Activated CD8-positive, alpha-beta T cell treated with anti-CD3 and anti-CD28 coated beads for 36 hours (primary cell): ENCODE data around the gene RPL22L1. TPM values are rescaled to one million over a fixed set of nuclear protein-coding genes. Genes with fewer than 3 reads are reported as not detected.

Experiments
- ATAC-seq: fragments of 200-7000 bp; cut with Tn5 transposase; one replicate; pipeline ENCODE4 v1.10.0; 2021; ENCODE audit warnings: mild to moderate bottlenecking, moderate library complexity
- CTCF ChIA-PET: fragments of 350-600 bp; sonication (Branson Sonifier 250); formaldehyde crosslinking; loops from one replicate; lab custom pipeline; 2021; ENCODE audit warnings: antibody characterized with exemption; lab: Charles Lee
- POLR2A ChIA-PET: fragments of 350-600 bp; sonication (Branson Sonifier 250); formaldehyde crosslinking; loops from one replicate; lab custom pipeline; 2021; ENCODE audit warnings: antibody characterized with exemption; lab: Charles Lee
- DNase-seq: peaks from one replicate; pipeline ENCODE4 v3.0.0-alpha.2; 2020
- H3K27ac Mint-ChIP-seq: one replicate; pipeline ENCODE4 v1.8.0; 2021; ENCODE audit warnings: mild to moderate bottlenecking, mixed read lengths
- H3K27me3 Mint-ChIP-seq: one replicate; pipeline ENCODE4 v1.8.0; 2021; ENCODE audit warnings: mixed read lengths
- H3K36me3 Mint-ChIP-seq: one replicate; pipeline ENCODE4 v1.8.0; 2021; ENCODE audit warnings: low read depth, mixed read lengths
- H3K4me1 Mint-ChIP-seq: one replicate; pipeline ENCODE4 v1.8.0; 2021; ENCODE audit warnings: low read depth, mixed read lengths
- H3K4me3 Mint-ChIP-seq: one replicate; pipeline ENCODE4 v1.8.0; 2021; ENCODE audit warnings: mild to moderate bottlenecking, moderate library complexity, mixed read lengths
- H3K9me3 Mint-ChIP-seq: one replicate; pipeline ENCODE4 v1.8.0; 2021; ENCODE audit warnings: mixed read lengths
- CTCF ChIP-seq: fragments of 200-600 bp; IDR thresholded peaks from one replicate; pipeline ENCODE4 v1.8.0; 2022; ENCODE audit warnings: antibody characterized with exemption, mild to moderate bottlenecking
- intact Hi-C: fragments of 100-400 bp; cut with micrococcal nuclease; formaldehyde crosslinking; loops from one replicate; pipeline ENCODE4 v1.10.0; 2022
- total RNA-seq, 2 experiments: library from RNA; stranded (reverse); gene quantifications; one replicate each; pipeline ENCODE4 v1.2.3, GENCODE V29; 2021

The RPL22L1 gene
- total RNA-seq, 2 experiments from 2014 or later = 421 to 453 TPM

DNA sequence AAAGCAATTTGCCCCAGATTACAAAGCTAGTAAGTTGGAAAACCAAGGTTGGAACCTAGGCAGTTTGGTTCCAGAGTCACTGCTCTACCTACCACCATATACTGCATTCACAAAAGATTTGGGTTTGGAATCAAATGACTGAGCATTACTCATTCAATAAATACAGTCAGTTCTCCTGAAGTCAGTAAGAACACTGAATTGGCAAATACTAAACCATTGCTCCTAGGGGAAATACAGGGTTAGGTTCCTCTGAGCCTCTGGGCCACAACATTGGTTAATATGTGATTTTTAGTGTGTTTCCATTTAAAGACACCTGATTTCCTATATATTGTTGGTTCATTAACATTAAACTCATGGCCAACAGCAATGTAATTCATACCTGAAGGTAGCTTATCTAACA lies 40.5 kb upstream of the RPL22L1 start:
- H3K27me3 Mint-ChIP-seq = no peaks in the 10 kb centered on the region
- H3K4me3 Mint-ChIP-seq = no peak overlapping the region
- no peak for ATAC-seq
- DNase-seq = no peak
- H3K27ac Mint-ChIP-seq = no peak overlapping the region
- ChIA-PET POLR2A (interaction anchor here (1.0 kb wide), 1 partner anchor 41 kb away, joined by 3 read pairs; no protein-coding TSS in a partner anchor), CTCF (no interaction called here)
- H3K36me3 Mint-ChIP-seq = peaks cover 3% of the 10 kb centered on the region
- intact Hi-C loops = no loop called here
- no peak for TF ChIP-seq CTCF
- H3K9me3 Mint-ChIP-seq = peaks cover 8% of the 10 kb centered on the region
- H3K4me1 Mint-ChIP-seq = peaks cover 23% of the 10 kb centered on the region

DNA sequence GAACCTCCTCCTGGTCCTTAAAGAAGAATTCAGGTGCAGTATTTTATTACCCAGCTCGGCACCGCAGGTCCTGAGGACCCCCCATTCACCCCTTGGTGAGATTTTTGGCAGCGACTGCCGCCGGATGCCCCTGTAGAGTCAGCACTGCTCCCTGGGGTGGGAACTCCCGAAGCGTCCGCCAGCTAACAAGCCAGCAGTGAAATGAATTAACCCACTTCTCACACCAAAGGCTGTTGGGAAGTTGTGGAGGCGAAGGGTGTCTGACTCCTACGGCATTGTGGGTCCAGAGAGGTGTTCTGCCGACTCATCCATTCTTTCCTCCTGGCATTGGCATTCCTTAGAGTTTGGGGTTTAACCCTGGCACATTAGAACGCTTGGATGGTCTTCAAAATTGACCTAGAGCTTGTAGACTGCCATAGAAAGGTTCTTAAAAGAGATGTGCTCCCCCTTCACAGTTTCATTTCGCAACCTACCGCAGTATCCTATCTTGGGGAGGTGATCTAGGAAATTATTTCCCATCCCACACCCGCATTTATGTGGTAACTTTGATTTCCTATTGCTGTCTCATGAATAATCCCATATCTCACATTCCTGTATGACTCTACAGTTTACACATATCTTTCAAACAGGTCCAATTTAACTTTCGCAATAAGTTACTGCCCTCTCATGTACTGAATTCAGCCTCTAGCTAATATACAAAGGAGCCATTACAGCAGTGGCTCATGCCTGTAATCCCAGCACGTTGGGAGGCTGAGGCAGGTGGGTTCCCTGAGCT lies 39.3 kb upstream of the RPL22L1 start:
- Mint-ChIP-seq H3K9me3 (peaks cover 8% of the 10 kb centered on the region), H3K36me3 (peaks cover 5% of the 10 kb centered on the region), H3K4me3 (no peak overlapping the region), H3K27ac (no peak overlapping the region), H3K27me3 (no peaks in the 10 kb centered on the region), H3K4me1 (peaks cover 25% of the 10 kb centered on the region)
- TF ChIP-seq CTCF = no peak
- intact Hi-C loops = loop anchor here (5.0 kb wide), 1 partner anchor 42 kb away; no protein-coding TSS in a partner anchor
- DNase-seq (no peak), ATAC-seq (no peak)
- CTCF ChIA-PET = interaction anchor here (1.7 kb wide), 1 partner anchor 39 kb away, joined by 5 read pairs; the partner anchor contains the start of gene RPL22L1
- POLR2A ChIA-PET = interaction anchor here (0.6 to 2.5 kb wide), 3 partner anchors 40 to 1804 kb away, joined by 3 to 26 read pairs (median 3); partner anchors contain the start of gene RPL22L1

DNA sequence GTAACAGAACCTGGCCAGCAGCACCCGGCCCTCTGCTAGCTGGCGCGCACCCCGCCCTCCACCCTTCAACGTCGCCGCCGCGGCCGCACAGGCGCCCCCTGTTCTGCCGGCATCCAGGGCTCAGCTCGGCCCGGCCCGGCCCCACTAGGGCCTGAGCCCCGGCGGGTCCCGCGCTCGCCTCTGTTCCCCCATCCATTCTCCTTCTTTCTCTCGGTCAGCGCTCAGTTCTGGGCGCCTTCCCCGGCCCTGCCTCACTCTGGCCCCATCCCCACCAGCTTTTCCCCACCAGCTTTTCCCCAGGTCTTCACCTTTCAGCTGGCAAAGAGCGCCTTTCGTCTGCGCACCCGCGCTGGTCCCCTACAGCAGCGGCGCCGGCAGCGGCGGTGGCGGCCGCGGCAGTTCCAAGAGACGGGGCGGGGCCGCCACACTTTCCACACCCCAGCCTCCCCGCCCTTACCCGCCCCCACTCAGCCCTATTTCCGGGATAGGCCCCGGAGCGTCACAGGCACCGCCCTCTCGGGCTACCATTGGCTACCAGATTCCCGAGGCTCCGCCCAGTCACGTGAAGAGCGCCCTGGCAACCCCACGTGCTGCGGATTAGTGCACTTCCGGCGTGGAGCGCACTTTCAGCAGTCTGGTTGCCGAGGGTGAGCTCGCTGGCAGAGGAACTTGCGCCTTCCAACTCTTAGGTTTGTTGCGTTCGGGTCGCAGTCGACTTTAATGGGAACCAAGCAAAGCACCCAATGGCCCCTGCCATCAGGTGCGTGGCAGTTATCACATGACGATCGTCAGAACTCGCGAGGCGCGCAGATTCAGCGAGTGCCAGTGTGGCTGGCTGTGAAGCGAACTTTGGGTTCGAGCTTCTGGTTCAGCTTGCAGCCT lies 38.5 kb upstream of the RPL22L1 start, which contains the start of gene EIF5A2:
Gene EIF5A2, minus strand, starts transcription at position 403 of the 882 bp plus-strand sequence. CDS start 831 bp downstream, outside the sequence.
- intact Hi-C loops = loop anchor here (5.0 kb wide), 1 partner anchor 41 kb away; no protein-coding TSS in a partner anchor
- Mint-ChIP-seq H3K4me3 (peak within 1 kb of the TSS; percentile 95), H3K27ac (peak within 1 kb of the TSS; percentile 93), H3K27me3 (no peaks in the 10 kb centered on the region), H3K4me1 (peaks cover 25% of the 10 kb centered on the region), H3K9me3 (peaks cover 8% of the 10 kb centered on the region), H3K36me3 (peaks cover 7% of the 10 kb centered on the region)
- CTCF ChIA-PET = interaction anchor here (1.1 to 1.7 kb wide), 2 partner anchors 39 to 60 kb away, joined by 4 to 5 read pairs; partner anchors contain the start of gene RPL22L1
- POLR2A ChIA-PET = interaction anchor here (0.6 to 2.5 kb wide), 7 partner anchors 19 to 730 kb away, joined by 3 to 26 read pairs (median 3); partner anchors contain the start of gene RPL22L1
- ATAC-seq (peak; percentile 98), DNase-seq (peak; percentile 98)
- TF ChIP-seq CTCF = no peak

GRCh38 chr3:170907637-170908234 lies 37.7 kb upstream of the RPL22L1 start:
- intact Hi-C loops = loop anchor here (5.0 kb wide), 1 partner anchor 40 kb away; no protein-coding TSS in a partner anchor

More at GRCh38 chr3:170907637-170908234, 37.7 kb upstream of the RPL22L1 start:
- ATAC-seq (peak; percentile 1), DNase-seq (peak; percentile 6)
- H3K9me3 Mint-ChIP-seq = peaks cover 8% of the 10 kb centered on the region
- ChIA-PET CTCF (interaction anchor here (1.1 to 1.7 kb wide), 2 partner anchors 38 to 59 kb away, joined by 4 to 5 read pairs; partner anchors contain the start of gene RPL22L1), POLR2A (interaction anchor here (0.6 to 2.5 kb wide), 7 partner anchors 18 to 729 kb away, joined by 3 to 26 read pairs (median 3); partner anchors contain the start of gene RPL22L1)
- H3K27ac Mint-ChIP-seq = no peak overlapping the region
- H3K4me3 Mint-ChIP-seq = peak overlapping the region; percentile 95
- peaks cover 25% of the 10 kb centered on the region for H3K4me1 Mint-ChIP-seq
- no peaks in the 10 kb centered on the region for H3K27me3 Mint-ChIP-seq
- H3K36me3 Mint-ChIP-seq = peaks cover 10% of the 10 kb centered on the region
- no peak for TF ChIP-seq CTCF
